ENCODE data around the gene ILKAP. TPM values are rescaled to one million over a fixed set of nuclear protein-coding genes. Genes with fewer than 3 reads are reported as not detected.

Gene ILKAP
- total RNA-seq, 2 donors from 2014 or later = 27.8 to 50.3 TPM

GRCh38 chr2:238161291-238162051 is 42.0 kb downstream of the ILKAP start:
- peaks cover 27% of the 10 kb centered on the region for H3K27me3 ChIP-seq

GRCh38 chr2:238160206-238161129 is 43.0 kb downstream of the ILKAP start:
- Histone ChIP-seq H3K9me3 (no peaks in the 10 kb centered on the region), H3K36me3 (no peaks in the 10 kb centered on the region), H3K27me3 (peaks cover 27% of the 10 kb centered on the region), H3K4me3 (no peak overlapping the region), H3K4me1 (no peaks in the 10 kb centered on the region), H3K9ac (ENCODE audit: low read depth in 2 of 2, low read length in 2 of 2) (no peak overlapping the region), H3K27ac (no peak overlapping the region)
- TF ChIP-seq CTCF (IDR thresholded peaks at IDR 0.05) = no peak
- intact Hi-C loops (cut with DNase I) = no loop called here
- DNase-seq = no peak

More at GRCh38 chr2:238161291-238162051, 42.0 kb downstream of the ILKAP start:
- Histone ChIP-seq H3K9me3 (no peaks in the 10 kb centered on the region), H3K36me3 (no peaks in the 10 kb centered on the region), H3K9ac (ENCODE audit: low read depth in 2 of 2, low read length in 2 of 2) (no peak overlapping the region), H3K4me3 (no peak overlapping the region), H3K4me1 (no peaks in the 10 kb centered on the region), H3K27ac (no peak overlapping the region)
- no peak for TF ChIP-seq CTCF (IDR thresholded peaks at IDR 0.05)
- no peak for DNase-seq
- intact Hi-C loops (cut with DNase I) = no loop called here

- intact Hi-C loops (cut with DNase I) = no loop called here
- DNase-seq = no peak
Measured at GRCh38 chr2:238159661-238160205, 43.8 kb downstream of the ILKAP start.

GRCh38 chr2:238159071-238159539 is 44.4 kb downstream of the ILKAP start:
- no peak overlapping the region for H3K4me3 ChIP-seq
- no peaks in the 10 kb centered on the region for H3K4me1 ChIP-seq
- H3K27me3 ChIP-seq = peaks cover 24% of the 10 kb centered on the region
- H3K27ac ChIP-seq = no peak overlapping the region
- peak overlapping the region in 1 of 2 donors; percentile 24 for H3K9ac ChIP-seq (ENCODE audit: low read depth in 2 of 2, low read length in 2 of 2)
- intact Hi-C loops (cut with DNase I) = no loop called here
- no peak for TF ChIP-seq CTCF (IDR thresholded peaks at IDR 0.05)
- no peak for DNase-seq
- H3K9me3 ChIP-seq = no peaks in the 10 kb centered on the region
- no peaks in the 10 kb centered on the region for H3K36me3 ChIP-seq

More at GRCh38 chr2:238159661-238160205, 43.8 kb downstream of the ILKAP start:
- peaks cover 27% of the 10 kb centered on the region for H3K27me3 ChIP-seq
- no peak overlapping the region for H3K9ac ChIP-seq (ENCODE audit: low read depth in 2 of 2, low read length in 2 of 2)
- no peak overlapping the region for H3K27ac ChIP-seq
- H3K9me3 ChIP-seq = no peaks in the 10 kb centered on the region
- TF ChIP-seq CTCF (IDR thresholded peaks at IDR 0.05) = no peak
- no peak overlapping the region for H3K4me3 ChIP-seq
- no peaks in the 10 kb centered on the region for H3K36me3 ChIP-seq
- H3K4me1 ChIP-seq = no peaks in the 10 kb centered on the region

- DNase-seq = no peak
- Histone ChIP-seq H3K27me3 (peaks cover 19% of the 10 kb centered on the region), H3K4me1 (no peaks in the 10 kb centered on the region), H3K27ac (no peak within 1 kb of the TSS), H3K9ac (ENCODE audit: low read depth in 2 of 2, low read length in 2 of 2) (peak within 1 kb of the TSS in 1 of 2 donors; percentile 24), H3K9me3 (no peaks in the 10 kb centered on the region), H3K4me3 (no peak within 1 kb of the TSS), H3K36me3 (no peaks in the 10 kb centered on the region)
- intact Hi-C loops (cut with DNase I) = no loop called here
- peak; percentile 25 for TF ChIP-seq CTCF (IDR thresholded peaks at IDR 0.05)
Measured at GRCh38 chr2:238158509-238159070, 44.9 kb downstream of the ILKAP start, which contains the start of gene ERFE. ERFE (plus strand) TSS chr2:238158970; CDS start chr2:238159008, 38 bp downstream.

All from colonic mucosa (tissue), 4 donors.